ENCODE results near the gene AKAP13. TPM values are rescaled to one million over a fixed set of nuclear protein-coding genes. Genes with fewer than 3 reads are reported as not detected.

The AKAP13 gene
- total RNA-seq, 4 donors from 2014 or later = 189 to 405 (median 244) TPM

- Histone ChIP-seq H3K36me3 (peaks cover 4 to 11% of the 10 kb centered on the region in 2 donors), H3K4me1 (peaks cover 58 to 60% of the 10 kb centered on the region in 2 donors), H3K27me3 (no peaks in the 10 kb centered on the region), H3K9me3 (no peaks in the 10 kb centered on the region), H3K27ac (peak overlapping the region; percentile 56 to 96 (median 87)), H3K4me3 (replicated peaks in 1 of 3) (no peak overlapping the region)
- 83 to 87% methylated on average over 13 to 14 of the region's 14 CpGs for WGBS, 2 donors
- no peak for TF ChIP-seq CTCF (IDR thresholded peaks at IDR 0.05)
- no peak for TF ChIP-seq POLR2A (IDR thresholded peaks at IDR 0.05)
- intact Hi-C loops (cut with DNase I) = loop anchor here (10.0 kb wide), 1 partner anchor 245 kb away; no protein-coding TSS in a partner anchor
- DNase-seq = no peak
These were observed 199.7 kb downstream of the AKAP13 start for GRCh38 chr15:85579957-85580694.

- no peak for DNase-seq
- TF ChIP-seq CTCF (IDR thresholded peaks at IDR 0.05) = no peak
- TF ChIP-seq POLR2A (IDR thresholded peaks at IDR 0.05) = no peak
- H3K27ac ChIP-seq = peak overlapping the region; percentile 87 to 96 (median 96)
- intact Hi-C loops (cut with DNase I) = loop anchor here (10.0 kb wide), 1 partner anchor 246 kb away; no protein-coding TSS in a partner anchor
- H3K9me3 ChIP-seq = no peaks in the 10 kb centered on the region
- H3K4me3 ChIP-seq (replicated peaks in 1 of 3) = no peak overlapping the region
- no peaks in the 10 kb centered on the region for H3K27me3 ChIP-seq
- peaks cover 65 to 67% of the 10 kb centered on the region in 2 donors for H3K4me1 ChIP-seq
- peaks cover 4 to 11% of the 10 kb centered on the region in 2 donors for H3K36me3 ChIP-seq
- 49 to 57% methylated on average over 3 of the region's 3 CpGs for WGBS, 2 donors
These were observed 200.5 kb downstream of the AKAP13 start for GRCh38 chr15:85580879-85581278.

- H3K4me3 ChIP-seq (replicated peaks in 1 of 3) = peak overlapping the region in 1 of 3 donors; percentile 2
- intact Hi-C loops (cut with DNase I) = loop anchor here (10.0 kb wide), 1 partner anchor 247 kb away; no protein-coding TSS in a partner anchor
These were observed 201.1 kb downstream of the AKAP13 start for GRCh38 chr15:85581495-85581894.

GRCh38 chr15:85582131-85583079 lies 202.0 kb downstream of the AKAP13 start:
- H3K9me3 ChIP-seq = no peaks in the 10 kb centered on the region
- H3K36me3 ChIP-seq = peaks cover 4 to 11% of the 10 kb centered on the region in 2 donors
- intact Hi-C loops (cut with DNase I) = loop anchor here (10.0 kb wide), 1 partner anchor 248 kb away; no protein-coding TSS in a partner anchor
- no peaks in the 10 kb centered on the region for H3K27me3 ChIP-seq
- peak overlapping the region; percentile 87 to 96 (median 96) for H3K27ac ChIP-seq
- H3K4me3 ChIP-seq (replicated peaks in 1 of 3) = peak overlapping the region in 1 of 3 donors; percentile 17
- peak; percentile 51 to 62 for DNase-seq
- 63 to 68% methylated on average over 10 of the region's 10 CpGs for WGBS, 2 donors
- H3K4me1 ChIP-seq = peaks cover 66 to 79% of the 10 kb centered on the region in 2 donors
- no peak for TF ChIP-seq CTCF (IDR thresholded peaks at IDR 0.05)
- peak in 1 of 2 donors; percentile 33 for TF ChIP-seq POLR2A (IDR thresholded peaks at IDR 0.05)

More at GRCh38 chr15:85581495-85581894, 201.1 kb downstream of the AKAP13 start:
- no peaks in the 10 kb centered on the region for H3K9me3 ChIP-seq
- peak; percentile 28 to 30 for DNase-seq
- WGBS, 2 donors = 79 to 85% methylated on average over 5 to 8 of the region's 8 CpGs
- peaks cover 65 to 71% of the 10 kb centered on the region in 2 donors for H3K4me1 ChIP-seq
- no peaks in the 10 kb centered on the region for H3K27me3 ChIP-seq
- no peak for TF ChIP-seq CTCF (IDR thresholded peaks at IDR 0.05)
- no peak for TF ChIP-seq POLR2A (IDR thresholded peaks at IDR 0.05)
- H3K27ac ChIP-seq = peak overlapping the region; percentile 87 to 96 (median 96)
- peaks cover 4 to 11% of the 10 kb centered on the region in 2 donors for H3K36me3 ChIP-seq
